HG03354 (cell line): Measurements from ENCODE around the gene ABHD1.
"Not testable (repeated sequence)": the region's sequence is repeated elsewhere in the genome, so short reads cannot be mapped to it uniquely, and the experiment has no call there.

Experiments
- ATAC-seq: cut with Tn5 transposase; IDR thresholded peaks from one replicate; pipeline ENCODE4 v1.9.1; 2021; ENCODE audit warnings: mild to moderate bottlenecking; ENCODE audit not compliant: unreplicated experiment, poor library complexity, severe bottlenecking

The ABHD1 gene

GRCh38 chr2:27155069-27155520, 31.5 kb downstream of the ABHD1 start:
- ATAC-seq: no peak

- ATAC-seq: no peak
Observed at GRCh38 chr2:27158468-27158867, 34.9 kb downstream of the ABHD1 start.

GRCh38 chr2:27159271-27159670, 35.7 kb downstream of the ABHD1 start:
- no peak for ATAC-seq

- no peak for ATAC-seq
Observed at GRCh38 chr2:27160191-27160590, 36.6 kb downstream of the ABHD1 start.

GRCh38 chr2:27162151-27163121, 38.8 kb downstream of the ABHD1 start:
- no peak for ATAC-seq

- ATAC-seq: no peak
Observed at GRCh38 chr2:27164960-27165763, 41.5 kb downstream of the ABHD1 start.

- no peak for ATAC-seq
Observed at GRCh38 chr2:27170581-27171337, 47.1 kb downstream of the ABHD1 start.

- no peak for ATAC-seq
Observed at GRCh38 chr2:27171351-27171848, 47.8 kb downstream of the ABHD1 start.

- ATAC-seq: no peak
Observed at GRCh38 chr2:27174638-27175037, 51.0 kb downstream of the ABHD1 start.

- ATAC-seq: no peak
Observed at GRCh38 chr2:27175330-27175729, 51.7 kb downstream of the ABHD1 start.

GRCh38 chr2:27175781-27176180, 52.2 kb downstream of the ABHD1 start:
- not testable (repeated sequence) for ATAC-seq

GRCh38 chr2:27177441-27178351, 54.1 kb downstream of the ABHD1 start:
- ATAC-seq: no peak

GRCh38 chr2:27178469-27178868, 54.9 kb downstream of the ABHD1 start:
- ATAC-seq: no peak

GRCh38 chr2:27179344-27180000, 55.9 kb downstream of the ABHD1 start:
- no peak for ATAC-seq
